ENCODE data around the gene GSDME. TPM values are rescaled to one million over a fixed set of nuclear protein-coding genes. Genes with fewer than 3 reads are reported as not detected.
A peak's percentile ranks its signal among the peaks of the same experiment; 100 is the strongest.

GSDME gene
- total RNA-seq, 1 donor from 2014 or later: 31.8 TPM

GRCh38 chr7:24723178-24723530 is 34.1 kb downstream of the GSDME start:
- DNase-seq (ENCODE audit: low spot score): no peak

GRCh38 chr7:24722386-24723177 is 34.7 kb downstream of the GSDME start:
- peak; percentile 45 for DNase-seq (ENCODE audit: low spot score)

- no peak for DNase-seq (ENCODE audit: low spot score)
Observed at GRCh38 chr7:24721481-24722001, 35.7 kb downstream of the GSDME start.

GRCh38 chr7:24720283-24720682 is 37.0 kb downstream of the GSDME start:
- DNase-seq (ENCODE audit: low spot score): no peak

- no peak for DNase-seq (ENCODE audit: low spot score)
Observed at GRCh38 chr7:24718977-24719491, 38.2 kb downstream of the GSDME start.

GRCh38 chr7:24718431-24718831 is 38.8 kb downstream of the GSDME start:
- no peak for DNase-seq (ENCODE audit: low spot score)

- no peak for DNase-seq (ENCODE audit: low spot score)
Observed at GRCh38 chr7:24717694-24718320, 39.5 kb downstream of the GSDME start.

GRCh38 chr7:24717247-24717622 is 40.0 kb downstream of the GSDME start:
- no peak for DNase-seq (ENCODE audit: low spot score)

- DNase-seq (ENCODE audit: low spot score): no peak
Observed at GRCh38 chr7:24716480-24717246, 40.6 kb downstream of the GSDME start.

GRCh38 chr7:24715661-24716479 is 41.4 kb downstream of the GSDME start:
- peak; percentile 14 for DNase-seq (ENCODE audit: low spot score)

GRCh38 chr7:24715171-24715570 is 42.1 kb downstream of the GSDME start:
- DNase-seq (ENCODE audit: low spot score): no peak

GRCh38 chr7:24714676-24715010 is 42.6 kb downstream of the GSDME start:
- DNase-seq (ENCODE audit: low spot score): no peak

- no peak for DNase-seq (ENCODE audit: low spot score)
Observed at GRCh38 chr7:24713850-24714675, 43.2 kb downstream of the GSDME start.

GRCh38 chr7:24713039-24713793 is 44.0 kb downstream of the GSDME start:
- no peak for DNase-seq (ENCODE audit: low spot score)

- no peak for DNase-seq (ENCODE audit: low spot score)
Observed at GRCh38 chr7:24709585-24710360, 47.5 kb downstream of the GSDME start.

GRCh38 chr7:24709051-24709450 is 48.2 kb downstream of the GSDME start:
- no peak for DNase-seq (ENCODE audit: low spot score)

GRCh38 chr7:24707988-24708615 is 49.2 kb downstream of the GSDME start:
- DNase-seq (ENCODE audit: low spot score): no peak

Data from umbilical cord (tissue), 2 donors.